T-helper 17 cell (primary cell): Measurements from ENCODE around the gene PPP1R3G. TPM values are rescaled to one million over a fixed set of nuclear protein-coding genes. Genes with fewer than 3 reads are reported as not detected.
A peak's percentile ranks its signal among the peaks of the same experiment; 100 is the strongest.

Experiments
- ATAC-seq: fragments of 150-1000 bp; cut with Tn5 transposase; 2 replicates; pipeline ENCODE4 v1.10.0; 2021; ENCODE audit warnings: mild to moderate bottlenecking, moderate library complexity
- DNase-seq, 3 donors: peaks; one replicate each; pipeline versions ENCODE4 v3.0.0 to v3.0.0-alpha.2; 2020 to 2021
- H3K9me3 ChIP-seq: one replicate; pipeline ENCODE4 v1.7.0; 2013; ENCODE audit warnings: low read length, mild to moderate bottlenecking; ENCODE audit not compliant: control insufficient read depth, poor library complexity, severe bottlenecking
- H3K27ac Mint-ChIP-seq: one replicate; pipeline ENCODE4 v1.8.0; 2022; ENCODE audit warnings: mild to moderate bottlenecking, moderate library complexity, mixed read lengths
- H3K27me3 Mint-ChIP-seq: one replicate; pipeline ENCODE4 v1.8.0; 2022; ENCODE audit warnings: mixed read lengths
- H3K36me3 Mint-ChIP-seq: one replicate; pipeline ENCODE4 v1.8.0; 2022; ENCODE audit warnings: low read depth, mixed read lengths
- H3K4me1 Mint-ChIP-seq: one replicate; pipeline ENCODE4 v1.8.0; 2022; ENCODE audit warnings: mild to moderate bottlenecking, mixed read lengths
- H3K4me3 Mint-ChIP-seq: one replicate; pipeline ENCODE4 v1.8.0; 2022; ENCODE audit warnings: mild to moderate bottlenecking, moderate library complexity, mixed read lengths
- total RNA-seq, 4 donors: library from RNA in 2 of 4; stranded (reverse) in 2 of 4; gene quantifications; one replicate each; pipeline ENCODE4 v1.2.3 and lab custom pipeline; 2022 to 2026

The PPP1R3G gene
- total RNA-seq, 2 donors from 2014 or later = not detected

DNA sequence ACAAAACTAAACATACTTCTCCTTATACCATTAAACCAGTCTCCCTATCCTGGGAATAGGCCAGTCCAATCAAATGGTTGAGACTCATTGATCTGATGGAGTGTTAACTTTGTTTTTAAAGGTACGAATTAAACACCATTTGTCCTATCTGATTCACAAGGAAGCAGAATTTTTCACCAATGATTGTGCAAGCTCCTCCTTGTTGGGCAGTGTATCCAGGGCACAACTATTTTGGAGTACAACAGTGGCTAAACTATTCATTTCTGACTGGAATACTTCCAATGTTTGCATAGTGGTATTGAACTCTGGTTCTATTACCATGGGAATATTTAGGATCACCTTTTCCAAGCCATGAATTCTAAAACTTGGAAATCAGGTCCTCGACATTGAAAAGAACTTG lies 5.4 kb upstream of the PPP1R3G start:
- no peak for ATAC-seq
- H3K4me3 Mint-ChIP-seq = no peak overlapping the region
- H3K27ac Mint-ChIP-seq = no peak overlapping the region
- H3K9me3 ChIP-seq = no peaks in the 10 kb centered on the region
- no peaks in the 10 kb centered on the region for H3K4me1 Mint-ChIP-seq
- H3K27me3 Mint-ChIP-seq = peaks cover 44% of the 10 kb centered on the region
- no peak for DNase-seq
- H3K36me3 Mint-ChIP-seq = no peaks in the 10 kb centered on the region

DNA sequence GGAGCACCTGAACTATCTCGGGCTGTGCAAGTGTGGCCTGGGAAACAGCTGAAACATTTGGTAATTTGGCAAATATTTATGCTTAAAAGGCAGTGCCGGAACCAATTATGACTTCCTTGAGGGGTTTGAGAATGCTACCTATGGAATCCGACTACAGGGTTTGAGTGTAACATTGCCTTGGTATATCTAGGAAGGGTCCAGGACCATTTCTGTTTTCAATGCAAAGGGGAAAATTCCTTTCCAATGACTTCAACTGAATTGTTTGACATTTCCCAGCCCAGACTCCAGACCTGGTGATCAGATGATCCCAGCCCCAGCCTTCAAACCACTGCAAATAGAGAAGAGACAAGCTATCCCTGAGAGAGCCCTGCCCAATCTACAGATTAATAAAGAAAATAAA lies 4.6 kb upstream of the PPP1R3G start:
- peaks cover 39% of the 10 kb centered on the region for H3K27me3 Mint-ChIP-seq
- H3K36me3 Mint-ChIP-seq = no peaks in the 10 kb centered on the region
- no peak for ATAC-seq
- DNase-seq = no peak
- H3K27ac Mint-ChIP-seq = no peak overlapping the region
- H3K4me1 Mint-ChIP-seq = no peaks in the 10 kb centered on the region
- H3K4me3 Mint-ChIP-seq = no peak overlapping the region
- H3K9me3 ChIP-seq = no peaks in the 10 kb centered on the region

DNA sequence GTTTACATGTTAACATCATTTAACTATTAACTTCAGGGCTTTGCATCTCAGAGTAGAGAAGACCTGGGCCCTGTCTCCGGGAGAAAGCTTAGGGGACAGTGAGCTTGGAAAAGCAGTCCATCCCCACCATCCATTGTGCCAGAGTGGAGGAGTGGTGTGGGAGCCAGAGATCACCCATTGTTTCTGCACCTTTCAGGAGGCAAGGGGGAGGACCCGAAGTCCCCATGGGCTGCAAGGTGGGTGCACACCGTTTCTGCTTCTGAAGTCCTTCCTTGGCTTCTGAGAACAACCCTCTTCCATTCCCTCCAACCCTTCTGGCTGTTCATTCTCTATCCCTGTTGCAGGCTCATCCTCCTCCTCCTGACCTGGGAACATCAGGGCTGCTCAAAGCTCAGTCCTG lies 4.0 kb upstream of the PPP1R3G start:
- no peaks in the 10 kb centered on the region for H3K4me1 Mint-ChIP-seq
- no peaks in the 10 kb centered on the region for H3K9me3 ChIP-seq
- DNase-seq (no peak), ATAC-seq (no peak)
- no peak overlapping the region for H3K4me3 Mint-ChIP-seq
- H3K27ac Mint-ChIP-seq = no peak overlapping the region
- peaks cover 39% of the 10 kb centered on the region for H3K27me3 Mint-ChIP-seq
- no peaks in the 10 kb centered on the region for H3K36me3 Mint-ChIP-seq

DNA sequence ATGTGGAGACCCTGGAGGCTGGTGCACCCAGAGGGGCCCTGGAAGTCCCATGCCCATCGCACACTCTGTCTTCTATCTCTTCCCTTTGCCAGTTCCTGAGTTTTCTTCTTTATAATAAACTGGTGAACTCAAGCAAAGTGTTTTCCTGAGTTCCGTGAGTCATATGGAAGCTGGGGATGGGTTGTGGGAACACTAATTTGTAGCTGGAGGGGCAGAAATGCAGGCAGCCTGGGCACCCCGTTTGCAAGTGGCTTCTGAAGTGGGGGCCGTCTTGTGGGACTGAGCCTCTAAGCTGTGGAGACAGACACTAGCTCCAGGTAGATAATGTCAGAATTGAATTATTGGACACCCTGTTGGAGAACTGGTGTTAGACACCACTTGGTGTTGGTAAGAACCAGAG lies 3.2 kb upstream of the PPP1R3G start:
- Mint-ChIP-seq H3K36me3 (no peaks in the 10 kb centered on the region), H3K4me3 (no peak overlapping the region), H3K4me1 (peaks cover 2% of the 10 kb centered on the region), H3K27ac (no peak overlapping the region), H3K27me3 (peaks cover 39% of the 10 kb centered on the region)
- H3K9me3 ChIP-seq = no peaks in the 10 kb centered on the region
- DNase-seq (no peak), ATAC-seq (no peak)

DNA sequence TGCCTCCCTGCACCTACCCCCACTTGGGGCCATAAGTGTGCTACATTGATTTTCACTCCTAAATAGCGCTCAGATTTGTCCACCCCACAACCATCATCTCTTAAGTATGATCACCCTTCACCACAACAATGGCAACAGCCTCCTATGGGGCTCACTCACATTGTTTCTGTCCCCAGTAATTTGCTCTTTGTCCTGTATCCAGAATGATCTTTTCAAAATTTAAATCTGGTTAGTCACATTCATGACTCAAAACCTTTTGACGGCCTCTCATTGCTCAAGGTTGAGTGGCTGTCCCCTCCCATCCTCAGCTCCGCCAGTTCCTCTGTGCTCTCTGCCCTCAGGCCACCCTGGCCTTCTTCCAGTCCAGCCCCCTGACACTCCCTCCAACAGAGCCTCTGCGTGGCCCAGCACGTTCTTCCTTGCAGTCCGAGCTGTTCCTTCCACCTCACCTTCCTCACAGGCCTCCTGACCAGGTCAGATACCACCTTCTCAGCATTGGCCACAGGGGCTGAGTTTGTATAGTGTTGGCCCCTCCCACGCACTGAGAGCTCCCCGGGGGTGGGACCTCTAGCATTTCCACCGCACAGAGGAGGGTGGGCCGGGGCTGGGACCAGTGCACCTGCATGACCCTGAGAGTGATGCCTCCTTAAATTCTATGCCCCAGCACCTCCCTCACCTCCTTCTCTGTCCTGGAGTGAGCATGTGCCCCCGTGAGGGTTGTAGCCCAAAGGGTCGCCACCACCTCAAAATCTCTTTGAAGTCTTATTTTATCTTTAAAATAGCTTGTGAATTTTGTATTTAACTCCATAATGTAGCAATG lies 2.4 kb upstream of the PPP1R3G start:
- ATAC-seq = peak; percentile 32
- Mint-ChIP-seq H3K27ac (no peak overlapping the region), H3K36me3 (peaks cover 3% of the 10 kb centered on the region), H3K4me1 (peaks cover 4% of the 10 kb centered on the region), H3K4me3 (no peak overlapping the region), H3K27me3 (peaks cover 42% of the 10 kb centered on the region)
- no peak for DNase-seq
- no peaks in the 10 kb centered on the region for H3K9me3 ChIP-seq

DNA sequence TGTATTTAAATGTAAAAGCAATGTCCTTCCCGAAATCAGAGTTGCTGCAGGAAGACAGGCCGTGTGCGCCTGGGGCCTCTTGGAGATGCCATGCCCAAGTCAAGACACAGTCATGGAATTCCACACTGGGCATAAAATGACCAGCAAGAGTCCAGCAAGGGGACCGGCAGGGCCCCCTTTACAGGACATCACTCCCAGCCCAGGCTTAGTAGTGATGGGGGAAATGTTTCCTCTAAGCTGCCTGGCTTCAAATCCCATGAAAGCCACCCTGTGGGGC lies 1.9 kb upstream of the PPP1R3G start:
- H3K36me3 Mint-ChIP-seq = peaks cover 3% of the 10 kb centered on the region
- no peak for DNase-seq
- H3K27ac Mint-ChIP-seq = no peak overlapping the region
- peaks cover 4% of the 10 kb centered on the region for H3K4me1 Mint-ChIP-seq
- H3K4me3 Mint-ChIP-seq = no peak overlapping the region
- H3K27me3 Mint-ChIP-seq = peaks cover 42% of the 10 kb centered on the region
- H3K9me3 ChIP-seq = no peaks in the 10 kb centered on the region
- no peak for ATAC-seq

DNA sequence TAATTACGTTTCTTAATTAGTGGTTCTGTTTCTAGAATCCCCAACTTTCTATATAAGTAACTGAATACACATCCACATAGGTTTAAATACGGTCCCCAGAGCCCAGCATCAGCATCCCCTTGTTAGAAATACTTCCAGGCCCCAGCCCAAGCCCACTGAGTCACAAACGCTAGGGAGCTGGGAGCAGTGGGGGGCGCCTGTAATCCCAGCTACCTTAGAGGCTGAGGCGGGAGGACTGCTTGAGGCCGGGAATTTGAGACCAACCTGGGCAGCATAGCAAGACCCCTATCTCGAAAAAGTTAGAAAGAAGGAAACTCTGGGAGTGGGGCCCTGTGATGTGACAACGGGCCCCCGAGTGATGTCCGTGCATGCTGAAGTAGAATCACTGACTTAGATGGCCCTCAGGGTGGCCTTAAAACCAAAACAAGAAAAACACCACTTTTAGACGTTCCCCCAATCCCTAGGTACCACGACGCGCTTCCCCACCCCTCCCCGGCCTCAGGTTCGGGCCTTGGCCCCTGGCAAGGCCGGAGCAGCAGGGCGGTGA lies 1.3 kb upstream of the PPP1R3G start:
- Mint-ChIP-seq H3K4me1 (peaks cover 4% of the 10 kb centered on the region), H3K4me3 (peak overlapping the region; percentile 15), H3K27me3 (peaks cover 42% of the 10 kb centered on the region), H3K27ac (no peak overlapping the region), H3K36me3 (peaks cover 3% of the 10 kb centered on the region)
- H3K9me3 ChIP-seq = no peaks in the 10 kb centered on the region
- DNase-seq (no peak), ATAC-seq (no peak)

DNA sequence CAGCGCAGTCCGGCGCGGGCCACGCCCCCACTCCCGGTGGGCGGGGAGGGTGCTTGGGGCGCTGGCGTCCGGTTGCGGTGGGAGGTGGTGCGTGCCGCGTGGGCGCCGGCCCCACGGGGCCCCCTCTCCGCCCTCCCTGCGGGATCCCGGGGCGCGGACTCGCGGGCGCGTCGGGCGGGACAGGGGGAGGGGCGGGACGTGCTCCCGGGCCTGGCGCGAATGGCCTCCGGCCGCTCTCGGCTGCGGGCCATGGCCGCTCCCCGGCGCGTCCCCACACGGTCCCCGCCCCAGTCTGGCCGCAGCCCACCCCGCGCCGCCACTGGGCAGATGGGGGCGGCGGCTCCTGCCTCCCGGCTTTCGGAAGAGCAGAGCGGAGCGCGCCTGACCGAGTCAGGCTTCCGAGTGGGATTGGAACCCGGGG lies 771 bp upstream of the PPP1R3G start:
- no peaks in the 10 kb centered on the region for H3K9me3 ChIP-seq
- H3K4me1 Mint-ChIP-seq = peaks cover 4% of the 10 kb centered on the region
- H3K36me3 Mint-ChIP-seq = peaks cover 3% of the 10 kb centered on the region
- ATAC-seq (no peak), DNase-seq (no peak)
- peaks cover 42% of the 10 kb centered on the region for H3K27me3 Mint-ChIP-seq
- no peak overlapping the region for H3K27ac Mint-ChIP-seq
- peak overlapping the region; percentile 19 for H3K4me3 Mint-ChIP-seq

DNA sequence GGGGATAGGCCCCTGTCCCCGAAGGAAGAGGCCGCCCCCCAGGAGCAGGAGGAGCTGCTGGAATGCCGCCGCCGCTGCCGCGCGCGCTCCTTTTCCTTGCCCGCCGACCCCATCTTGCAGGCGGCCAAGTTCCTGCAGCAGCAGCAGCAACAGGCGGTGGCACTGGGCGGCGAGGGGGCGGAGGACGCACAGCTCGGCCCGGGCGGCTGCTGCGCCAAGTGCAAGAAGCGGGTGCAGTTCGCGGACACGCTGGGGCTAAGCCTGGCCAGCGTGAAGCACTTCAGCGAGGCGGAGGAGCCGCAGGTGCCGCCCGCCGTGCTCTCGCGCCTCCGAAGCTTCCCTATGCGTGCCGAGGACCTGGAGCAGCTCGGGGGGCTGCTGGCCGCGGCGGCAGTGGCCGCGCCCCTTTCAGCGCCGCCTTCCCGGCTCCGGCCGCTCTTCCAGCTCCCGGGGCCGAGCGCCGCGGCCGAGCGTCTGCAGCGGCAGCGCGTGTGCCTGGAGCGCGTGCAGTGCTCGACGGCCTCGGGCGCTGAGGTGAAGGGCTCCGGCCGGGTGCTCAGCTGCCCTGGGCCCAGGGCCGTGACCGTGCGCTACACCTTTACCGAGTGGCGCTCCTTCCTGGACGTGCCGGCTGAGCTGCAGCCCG lies 630 bp downstream of the PPP1R3G start:
- H3K36me3 Mint-ChIP-seq = peaks cover 3% of the 10 kb centered on the region
- no peaks in the 10 kb centered on the region for H3K9me3 ChIP-seq
- H3K4me3 Mint-ChIP-seq = no peak overlapping the region
- ATAC-seq = no peak
- no peak overlapping the region for H3K27ac Mint-ChIP-seq
- peaks cover 4% of the 10 kb centered on the region for H3K4me1 Mint-ChIP-seq
- H3K27me3 Mint-ChIP-seq = peaks cover 54% of the 10 kb centered on the region
- DNase-seq = no peak

DNA sequence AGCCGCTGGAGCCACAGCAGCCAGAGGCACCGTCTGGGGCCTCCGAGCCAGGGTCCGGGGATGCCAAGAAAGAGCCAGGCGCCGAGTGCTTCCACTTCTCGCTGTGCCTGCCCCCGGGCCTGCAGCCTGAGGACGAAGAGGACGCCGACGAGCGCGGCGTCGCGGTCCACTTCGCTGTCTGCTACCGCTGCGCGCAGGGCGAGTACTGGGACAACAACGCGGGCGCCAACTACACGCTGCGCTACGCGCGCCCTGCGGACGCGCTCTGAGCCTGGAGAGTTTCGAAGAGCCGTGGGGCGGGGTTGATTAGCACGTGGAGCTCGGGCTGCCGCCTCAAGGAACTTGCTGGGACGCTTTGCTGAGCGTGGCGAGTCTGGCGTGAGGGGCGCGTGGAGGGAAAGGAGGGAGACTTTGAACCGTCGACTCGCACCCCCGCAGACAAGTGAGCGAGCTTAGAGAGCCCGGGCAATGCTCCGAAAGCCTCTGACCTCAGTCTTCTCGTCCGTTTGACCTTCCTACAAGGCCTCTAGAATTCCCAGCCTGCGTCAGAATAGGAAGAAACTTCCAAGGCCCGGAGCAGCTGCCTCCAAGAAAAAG lies 1.3 kb downstream of the PPP1R3G start:
- ATAC-seq (no peak), DNase-seq (no peak)
- peaks cover 59% of the 10 kb centered on the region for H3K27me3 Mint-ChIP-seq
- peaks cover 3% of the 10 kb centered on the region for H3K36me3 Mint-ChIP-seq
- no peak overlapping the region for H3K27ac Mint-ChIP-seq
- peak overlapping the region; percentile 12 for H3K4me3 Mint-ChIP-seq
- no peaks in the 10 kb centered on the region for H3K9me3 ChIP-seq
- peaks cover 5% of the 10 kb centered on the region for H3K4me1 Mint-ChIP-seq

DNA sequence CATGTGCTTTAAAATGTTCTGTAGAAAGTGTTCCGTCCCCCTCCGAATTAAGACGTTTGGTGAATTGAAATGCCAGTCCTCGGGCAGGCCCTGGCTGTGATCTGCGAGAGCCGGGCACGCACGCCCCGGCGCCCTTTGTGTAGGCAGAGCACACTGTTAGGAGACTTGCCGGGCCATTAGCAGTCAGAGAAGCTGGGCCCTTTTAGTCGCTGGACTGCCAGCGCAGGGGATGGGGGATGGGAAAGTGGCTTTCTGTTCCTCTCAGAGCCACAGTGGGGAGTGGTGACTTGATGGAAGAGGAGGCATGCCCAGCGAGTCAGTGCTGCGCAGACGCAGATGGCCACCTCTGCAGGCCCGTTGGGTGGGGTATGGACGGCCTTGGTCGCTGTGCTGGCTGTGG lies 2.2 kb downstream of the PPP1R3G start:
- H3K27me3 Mint-ChIP-seq = peaks cover 56% of the 10 kb centered on the region
- ATAC-seq (no peak), DNase-seq (no peak)
- H3K4me1 Mint-ChIP-seq = peaks cover 8% of the 10 kb centered on the region
- no peak overlapping the region for H3K27ac Mint-ChIP-seq
- peaks cover 3% of the 10 kb centered on the region for H3K36me3 Mint-ChIP-seq
- no peak overlapping the region for H3K4me3 Mint-ChIP-seq
- H3K9me3 ChIP-seq = no peaks in the 10 kb centered on the region

DNA sequence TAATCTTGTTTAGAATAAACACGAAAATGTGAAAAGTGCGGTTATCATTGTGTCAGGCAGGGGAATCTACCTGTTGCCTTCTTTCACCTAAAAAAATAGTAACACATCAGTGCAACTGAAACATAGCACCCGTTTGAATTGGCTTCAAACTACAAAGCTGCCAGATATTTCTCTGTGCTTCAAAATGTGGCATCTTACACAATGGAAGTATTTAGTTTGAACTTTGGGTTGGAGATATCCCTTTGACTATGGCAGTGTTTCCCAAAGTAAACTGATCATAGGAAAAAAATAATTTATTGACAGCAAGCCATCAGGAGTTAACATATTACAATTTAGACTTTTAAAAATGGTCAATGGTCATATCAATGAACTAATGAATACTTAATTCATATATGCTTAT lies 3.6 kb downstream of the PPP1R3G start:
- Mint-ChIP-seq H3K36me3 (peaks cover 3% of the 10 kb centered on the region), H3K4me1 (peaks cover 8% of the 10 kb centered on the region), H3K27ac (no peak overlapping the region), H3K27me3 (peaks cover 50% of the 10 kb centered on the region), H3K4me3 (no peak overlapping the region)
- H3K9me3 ChIP-seq = no peaks in the 10 kb centered on the region
- no peak for ATAC-seq
- DNase-seq = no peak

DNA sequence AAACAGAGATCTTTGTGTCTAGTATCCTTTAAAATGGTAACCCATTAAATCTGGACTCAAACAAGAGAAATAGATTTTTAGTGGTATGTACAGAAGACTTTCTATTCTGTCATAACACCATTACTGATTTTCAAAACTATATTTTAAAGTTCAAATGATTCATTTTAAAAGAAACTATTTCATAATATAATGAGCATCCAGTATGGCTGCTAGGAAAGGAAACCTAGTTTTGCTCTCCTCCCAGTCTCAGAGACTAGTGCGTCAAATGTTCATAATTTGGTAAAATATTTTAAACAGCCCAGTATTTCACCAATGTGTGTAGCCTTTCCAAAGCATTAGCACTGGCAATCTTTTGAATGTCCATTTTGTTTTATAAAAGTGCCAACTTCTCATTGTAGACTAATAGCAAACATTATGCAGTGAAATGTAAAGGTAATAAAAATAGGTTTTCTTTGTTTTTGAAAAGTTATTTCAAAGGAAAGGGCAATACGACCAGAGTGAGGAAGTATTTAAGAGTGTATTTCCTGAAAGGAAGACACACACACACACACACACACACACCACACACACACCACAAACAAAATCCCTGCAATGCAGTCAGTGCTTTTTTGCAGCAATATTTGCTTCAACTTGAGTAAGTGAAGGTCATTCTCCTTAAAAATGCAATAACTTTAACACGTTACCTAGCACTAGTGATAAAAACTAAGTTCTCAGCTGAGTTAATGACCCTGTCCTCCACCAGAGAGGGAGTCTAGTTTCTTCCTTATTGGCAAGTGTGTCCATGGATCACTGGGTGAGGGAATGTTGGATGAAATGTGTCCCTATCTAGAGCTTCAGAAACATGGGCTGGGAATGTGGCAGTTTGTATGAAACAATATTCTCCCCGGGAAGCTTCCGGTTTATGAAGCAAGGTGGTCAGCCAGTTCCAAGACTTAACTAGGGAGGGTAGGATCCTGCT lies 4.6 kb downstream of the PPP1R3G start:
- no peak overlapping the region for H3K4me3 Mint-ChIP-seq

More for the DNA sequence above, 4.6 kb downstream of the PPP1R3G start:
- no peaks in the 10 kb centered on the region for H3K9me3 ChIP-seq
- no peak for DNase-seq
- no peak for ATAC-seq
- H3K27me3 Mint-ChIP-seq = peaks cover 58% of the 10 kb centered on the region
- H3K36me3 Mint-ChIP-seq = peaks cover 5% of the 10 kb centered on the region
- no peak overlapping the region for H3K27ac Mint-ChIP-seq
- peaks cover 8% of the 10 kb centered on the region for H3K4me1 Mint-ChIP-seq
